Measurements from ENCODE around the gene DIO3.

Gene DIO3

GRCh38 chr14:101583715-101584054, 22.4 kb downstream of the DIO3 start:
- DNase-seq (ENCODE audit: low read depth) = no peak

GRCh38 chr14:101584055-101584859, 23.0 kb downstream of the DIO3 start:
- no peak for DNase-seq (ENCODE audit: low read depth)

- no peak for DNase-seq (ENCODE audit: low read depth)
Measured at GRCh38 chr14:101585211-101585610, 23.9 kb downstream of the DIO3 start.

GRCh38 chr14:101586531-101587430, 25.5 kb downstream of the DIO3 start:
- DNase-seq (ENCODE audit: low read depth) = no peak

- DNase-seq (ENCODE audit: low read depth) = no peak
Measured at GRCh38 chr14:101587441-101587911, 26.2 kb downstream of the DIO3 start.

- no peak for DNase-seq (ENCODE audit: low read depth)
Measured at GRCh38 chr14:101588286-101588975, 27.1 kb downstream of the DIO3 start.

GRCh38 chr14:101588990-101589389, 27.7 kb downstream of the DIO3 start:
- no peak for DNase-seq (ENCODE audit: low read depth)

GRCh38 chr14:101589486-101590015, 28.3 kb downstream of the DIO3 start:
- no peak for DNase-seq (ENCODE audit: low read depth)

- DNase-seq (ENCODE audit: low read depth) = no peak
Measured at GRCh38 chr14:101590062-101590461, 28.8 kb downstream of the DIO3 start.

GRCh38 chr14:101590616-101591015, 29.3 kb downstream of the DIO3 start:
- DNase-seq (ENCODE audit: low read depth) = no peak

GRCh38 chr14:101591121-101591520, 29.8 kb downstream of the DIO3 start:
- no peak for DNase-seq (ENCODE audit: low read depth)

GRCh38 chr14:101591582-101591981, 30.3 kb downstream of the DIO3 start:
- no peak for DNase-seq (ENCODE audit: low read depth)

GRCh38 chr14:101593411-101594238, 32.3 kb downstream of the DIO3 start:
- DNase-seq (ENCODE audit: low read depth) = no peak

- no peak for DNase-seq (ENCODE audit: low read depth)
Measured at GRCh38 chr14:101594511-101595148, 33.3 kb downstream of the DIO3 start.

GRCh38 chr14:101595349-101595748, 34.1 kb downstream of the DIO3 start:
- DNase-seq (ENCODE audit: low read depth) = no peak

GRCh38 chr14:101595887-101596721, 34.8 kb downstream of the DIO3 start:
- peak; percentile 13 for DNase-seq (ENCODE audit: low read depth)

- DNase-seq (ENCODE audit: low read depth) = no peak
Measured at GRCh38 chr14:101596742-101597141, 35.4 kb downstream of the DIO3 start.

GRCh38 chr14:101598159-101598558, 36.9 kb downstream of the DIO3 start:
- DNase-seq (ENCODE audit: low read depth) = no peak

GRCh38 chr14:101598571-101599233, 37.4 kb downstream of the DIO3 start:
- no peak for DNase-seq (ENCODE audit: low read depth)
